Measurements from ENCODE around the gene PFN1.

DNA sequence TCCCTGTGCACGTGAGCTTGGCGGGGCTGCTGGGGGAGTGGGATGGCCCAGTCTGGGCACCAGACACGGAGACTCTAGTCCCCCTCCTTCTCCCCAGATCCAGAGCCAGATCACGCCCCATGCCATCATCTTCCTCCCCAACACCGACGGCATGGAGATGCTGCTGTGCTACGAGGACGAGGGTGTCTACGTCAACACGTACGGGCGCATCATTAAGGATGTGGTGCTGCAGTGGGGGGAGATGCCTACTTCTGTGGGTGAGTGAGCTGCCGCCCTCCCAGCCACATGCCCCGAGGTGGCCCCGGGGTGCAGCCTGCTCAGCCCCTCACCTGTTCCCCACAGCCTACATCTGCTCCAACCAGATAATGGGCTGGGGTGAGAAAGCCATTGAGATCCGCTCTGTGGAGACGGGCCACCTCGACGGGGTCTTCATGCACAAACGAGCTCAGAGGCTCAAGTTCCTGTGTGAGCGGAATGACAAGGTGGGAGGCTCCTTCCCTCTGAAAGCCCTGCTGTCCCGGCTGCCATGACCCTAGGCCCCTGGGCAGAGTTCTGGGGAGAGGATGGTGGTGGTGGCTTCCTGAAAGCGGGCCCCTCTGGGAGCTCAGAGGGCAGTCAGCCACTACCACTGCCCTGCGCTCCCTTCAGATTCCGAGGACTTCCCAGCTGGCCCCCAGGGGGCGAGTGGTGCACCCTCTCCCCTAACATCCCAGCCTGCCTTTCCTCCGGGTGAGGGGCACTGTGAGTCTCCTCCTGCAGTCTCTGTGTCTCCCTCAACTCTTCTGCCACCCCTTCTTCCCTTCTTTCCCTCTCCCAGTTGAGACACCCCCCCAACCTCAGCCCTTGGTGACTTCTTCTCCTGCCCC, 51.8 kb downstream of the PFN1 start:
- TF ChIP-seq, protein P1, sequence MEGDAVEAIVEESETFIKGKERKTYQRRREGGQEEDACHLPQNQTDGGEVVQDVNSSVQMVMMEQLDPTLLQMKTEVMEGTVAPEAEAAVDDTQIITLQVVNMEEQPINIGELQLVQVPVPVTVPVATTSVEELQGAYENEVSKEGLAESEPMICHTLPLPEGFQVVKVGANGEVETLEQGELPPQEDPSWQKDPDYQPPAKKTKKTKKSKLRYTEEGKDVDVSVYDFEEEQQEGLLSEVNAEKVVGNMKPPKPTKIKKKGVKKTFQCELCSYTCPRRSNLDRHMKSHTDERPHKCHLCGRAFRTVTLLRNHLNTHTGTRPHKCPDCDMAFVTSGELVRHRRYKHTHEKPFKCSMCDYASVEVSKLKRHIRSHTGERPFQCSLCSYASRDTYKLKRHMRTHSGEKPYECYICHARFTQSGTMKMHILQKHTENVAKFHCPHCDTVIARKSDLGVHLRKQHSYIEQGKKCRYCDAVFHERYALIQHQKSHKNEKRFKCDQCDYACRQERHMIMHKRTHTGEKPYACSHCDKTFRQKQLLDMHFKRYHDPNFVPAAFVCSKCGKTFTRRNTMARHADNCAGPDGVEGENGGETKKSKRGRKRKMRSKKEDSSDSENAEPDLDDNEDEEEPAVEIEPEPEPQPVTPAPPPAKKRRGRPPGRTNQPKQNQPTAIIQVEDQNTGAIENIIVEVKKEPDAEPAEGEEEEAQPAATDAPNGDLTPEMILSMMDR (IDR thresholded peaks at IDR 0.05; ENCODE audit: poor library complexity), result no peak
- TF ChIP-seq EZH2 (IDR thresholded peaks at IDR 0.05; ENCODE audit: borderline replicate concordance), result no peak
- no peak for TF ChIP-seq EZH2phosphoT487 (IDR thresholded peaks at IDR 0.05; ENCODE audit: low read depth, severe bottlenecking, unreplicated experiment)
